ENCODE results near the gene ZMYM2. TPM values are rescaled to one million over a fixed set of nuclear protein-coding genes. Genes with fewer than 3 reads are reported as not detected.

ZMYM2 gene
- total RNA-seq, 4 donors from 2014 or later, result 33.4 to 91.1 (median 63.6) TPM

GRCh38 chr13:20130652-20131051 is 172.1 kb downstream of the ZMYM2 start:
- intact Hi-C loops (cut with DNase I; ENCODE audit: low total_unique reads), result no loop called here
- Histone ChIP-seq H3K4me1 (peaks cover 0 to 21% (median 16%) of the 10 kb centered on the region in 4 donors), H3K36me3 (no peaks in the 10 kb centered on the region), H3K9me3 (no peaks in the 10 kb centered on the region), H3K27ac (no peak overlapping the region), H3K27me3 (peaks cover 29% of the 10 kb centered on the region), H3K4me3 (no peak overlapping the region)
- 88 to 93% methylated on average over 2 of the region's 2 CpGs for WGBS, 2 donors (ENCODE audit: low coverage in 1 of 2)
- DNase-seq, result no peak
- in situ Hi-C loops (cut with MboI; ENCODE audit: low pct_ligation_motif_present in 1 of 4, low pct_unique_long_range_greater_than_20kb in 1 of 4, low sequenced_read_pairs in 3 of 4), result no loop called here
- no peak for TF ChIP-seq POLR2AphosphoS5 (IDR thresholded peaks at IDR 0.05)
- no peak for TF ChIP-seq POLR2A (IDR thresholded peaks at IDR 0.05)
- no peak for TF ChIP-seq EP300 (IDR thresholded peaks at IDR 0.05; ENCODE audit: low read depth)
- no peak for TF ChIP-seq CTCF (IDR thresholded peaks at IDR 0.05)

GRCh38 chr13:20131057-20131832 is 172.7 kb downstream of the ZMYM2 start:
- in situ Hi-C loops (cut with MboI; ENCODE audit: low pct_ligation_motif_present in 1 of 4, low pct_unique_long_range_greater_than_20kb in 1 of 4, low sequenced_read_pairs in 3 of 4) (no loop called here), intact Hi-C loops (cut with DNase I; ENCODE audit: low total_unique reads) (no loop called here)
- Histone ChIP-seq H3K36me3 (no peaks in the 10 kb centered on the region), H3K4me3 (no peak overlapping the region), H3K9me3 (no peaks in the 10 kb centered on the region), H3K27me3 (peaks cover 35% of the 10 kb centered on the region), H3K4me1 (peaks cover 0 to 20% (median 15%) of the 10 kb centered on the region in 4 donors), H3K27ac (no peak overlapping the region)
- DNase-seq, result no peak
- WGBS, 2 donors (ENCODE audit: low coverage in 1 of 2), result 17 to 76% methylated on average over 1 to 11 of the region's 11 CpGs
- TF ChIP-seq POLR2A (IDR thresholded peaks at IDR 0.05) (no peak), EP300 (IDR thresholded peaks at IDR 0.05; ENCODE audit: low read depth) (no peak), POLR2AphosphoS5 (IDR thresholded peaks at IDR 0.05) (no peak), CTCF (IDR thresholded peaks at IDR 0.05) (no peak)

GRCh38 chr13:20132052-20132634 is 173.6 kb downstream of the ZMYM2 start:
- DNase-seq, result no peak
- Histone ChIP-seq H3K4me3 (no peak overlapping the region), H3K4me1 (peaks cover 0 to 22% (median 19%) of the 10 kb centered on the region in 4 donors), H3K27me3 (peaks cover 44% of the 10 kb centered on the region), H3K27ac (no peak overlapping the region), H3K9me3 (no peaks in the 10 kb centered on the region), H3K36me3 (no peaks in the 10 kb centered on the region)
- TF ChIP-seq POLR2A (IDR thresholded peaks at IDR 0.05) (no peak), CTCF (IDR thresholded peaks at IDR 0.05) (no peak), POLR2AphosphoS5 (IDR thresholded peaks at IDR 0.05) (no peak), EP300 (IDR thresholded peaks at IDR 0.05; ENCODE audit: low read depth) (no peak)
- 75 to 90% methylated on average over 2 to 10 of the region's 10 CpGs for WGBS, 2 donors (ENCODE audit: low coverage in 1 of 2)
- in situ Hi-C loops (cut with MboI; ENCODE audit: low pct_ligation_motif_present in 1 of 4, low pct_unique_long_range_greater_than_20kb in 1 of 4, low sequenced_read_pairs in 3 of 4), result no loop called here
- intact Hi-C loops (cut with DNase I; ENCODE audit: low total_unique reads), result no loop called here

- in situ Hi-C loops (cut with MboI; ENCODE audit: low pct_ligation_motif_present in 1 of 4, low pct_unique_long_range_greater_than_20kb in 1 of 4, low sequenced_read_pairs in 3 of 4), result no loop called here
- DNase-seq, result no peak
- 90 to 100% methylated on average over 1 to 8 of the region's 8 CpGs for WGBS, 2 donors (ENCODE audit: low coverage in 1 of 2)
Observed at GRCh38 chr13:20134732-20135131, 176.2 kb downstream of the ZMYM2 start.

More at GRCh38 chr13:20134732-20135131, 176.2 kb downstream of the ZMYM2 start:
- Histone ChIP-seq H3K27me3 (peaks cover 53% of the 10 kb centered on the region), H3K36me3 (no peaks in the 10 kb centered on the region), H3K27ac (no peak overlapping the region), H3K4me3 (no peak overlapping the region), H3K4me1 (peaks cover 0 to 8% (median 4%) of the 10 kb centered on the region in 4 donors), H3K9me3 (no peaks in the 10 kb centered on the region)
- TF ChIP-seq EP300 (IDR thresholded peaks at IDR 0.05; ENCODE audit: low read depth), result no peak
- intact Hi-C loops (cut with DNase I; ENCODE audit: low total_unique reads), result no loop called here
